HepG2 (cell line): Measurements from ENCODE around the gene ARAP1. TPM values are rescaled to one million over a fixed set of nuclear protein-coding genes. Genes with fewer than 3 reads are reported as not detected.

Experiments used
- HMG20B ChIP-seq: conservative IDR thresholded peaks from 2 replicates; pipeline ENCODE4 v1.6.1; 2016; ENCODE audit warnings: missing genetic modification reagents, missing compliant biosample characterization
- KDM2A ChIP-seq: sonication (generic); formaldehyde crosslinking; IDR thresholded peaks from 2 replicates; pipeline ENCODE4 v1.4.0; 2020; ENCODE audit warnings: low read depth, missing genetic modification reagents, borderline replicate concordance
- KDM6A ChIP-seq: IDR thresholded peaks from 2 replicates; pipeline ENCODE4 v1.6.1; 2016; ENCODE audit warnings: low read depth
- ZNF430 ChIP-seq: sonication (generic); formaldehyde crosslinking; IDR thresholded peaks from 2 replicates; pipeline ENCODE4 v1.9.0; 2021; ENCODE audit warnings: mild to moderate bottlenecking, missing genetic modification reagents
- polyA plus RNA-seq, 8 experiments: library from polyadenylated mRNA; depleted of rRNA in 3 of 8; stranded (reverse) in 7 of 8; unstranded in 1 of 8; fragments of >200 nt; fragmentation: Illumina TruSeq in 4 of 8; extraction: Trizol in 4 of 8; gene quantifications; 2 replicates each; pipeline versions ENCODE4 v1.2.1 to v1.2.3, GENCODE V29; 2011 to 2016; ENCODE audit warnings: low read depth in 4 of 8, missing spikeins in 1 of 8, mixed read lengths in 1 of 8; ENCODE audit not compliant: insufficient read depth in 1 of 8
- total RNA-seq, 5 experiments: library from RNA; depleted of rRNA; stranded (reverse); fragments of >200 nt; fragmentation: Illumina TruSeq; extraction: Trizol; gene quantifications; 2 replicates each; pipeline ENCODE4 v1.2.3, GENCODE V29; 2016; ENCODE audit warnings: low read depth in 1 of 5
- TF ChIP-seq, protein P1 (sequence below): sonication (generic); formaldehyde crosslinking; IDR thresholded peaks from 2 replicates; pipeline ENCODE4 v1.5.0; 2020; ENCODE audit warnings: mild to moderate bottlenecking, missing genetic modification reagents, borderline replicate concordance
- TF ChIP-seq, protein P2 (sequence below): sonication (generic); formaldehyde crosslinking; IDR thresholded peaks from 2 replicates; pipeline ENCODE4 v1.4.0; 2020; ENCODE audit warnings: low read depth, mild to moderate bottlenecking, missing genetic modification reagents
- TF ChIP-seq, protein P3 (sequence below): sonication (generic); formaldehyde crosslinking; IDR thresholded peaks from one replicate; pipeline ENCODE4 v1.5.1; 2020; ENCODE audit warnings: mild to moderate bottlenecking, missing genetic modification reagents; ENCODE audit errors: not compliant biosample characterization

Gene ARAP1
- total and polyA plus RNA-seq, 2 of the 13 experiments (the other 11 are each of a cell fraction or from before 2014, with no cell fraction given) = 43.2 to 55.5 TPM

- TF ChIP-seq, protein P1, sequence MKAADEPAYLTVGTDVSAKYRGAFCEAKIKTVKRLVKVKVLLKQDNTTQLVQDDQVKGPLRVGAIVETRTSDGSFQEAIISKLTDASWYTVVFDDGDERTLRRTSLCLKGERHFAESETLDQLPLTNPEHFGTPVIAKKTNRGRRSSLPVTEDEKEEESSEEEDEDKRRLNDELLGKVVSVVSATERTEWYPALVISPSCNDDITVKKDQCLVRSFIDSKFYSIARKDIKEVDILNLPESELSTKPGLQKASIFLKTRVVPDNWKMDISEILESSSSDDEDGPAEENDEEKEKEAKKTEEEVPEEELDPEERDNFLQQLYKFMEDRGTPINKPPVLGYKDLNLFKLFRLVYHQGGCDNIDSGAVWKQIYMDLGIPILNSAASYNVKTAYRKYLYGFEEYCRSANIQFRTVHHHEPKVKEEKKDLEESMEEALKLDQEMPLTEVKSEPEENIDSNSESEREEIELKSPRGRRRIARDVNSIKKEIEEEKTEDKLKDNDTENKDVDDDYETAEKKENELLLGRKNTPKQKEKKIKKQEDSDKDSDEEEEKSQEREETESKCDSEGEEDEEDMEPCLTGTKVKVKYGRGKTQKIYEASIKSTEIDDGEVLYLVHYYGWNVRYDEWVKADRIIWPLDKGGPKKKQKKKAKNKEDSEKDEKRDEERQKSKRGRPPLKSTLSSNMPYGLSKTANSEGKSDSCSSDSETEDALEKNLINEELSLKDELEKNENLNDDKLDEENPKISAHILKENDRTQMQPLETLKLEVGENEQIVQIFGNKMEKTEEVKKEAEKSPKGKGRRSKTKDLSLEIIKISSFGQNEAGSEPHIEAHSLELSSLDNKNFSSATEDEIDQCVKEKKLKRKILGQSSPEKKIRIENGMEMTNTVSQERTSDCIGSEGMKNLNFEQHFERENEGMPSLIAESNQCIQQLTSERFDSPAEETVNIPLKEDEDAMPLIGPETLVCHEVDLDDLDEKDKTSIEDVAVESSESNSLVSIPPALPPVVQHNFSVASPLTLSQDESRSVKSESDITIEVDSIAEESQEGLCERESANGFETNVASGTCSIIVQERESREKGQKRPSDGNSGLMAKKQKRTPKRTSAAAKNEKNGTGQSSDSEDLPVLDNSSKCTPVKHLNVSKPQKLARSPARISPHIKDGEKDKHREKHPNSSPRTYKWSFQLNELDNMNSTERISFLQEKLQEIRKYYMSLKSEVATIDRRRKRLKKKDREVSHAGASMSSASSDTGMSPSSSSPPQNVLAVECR (CRISPR knock-in tag) = no peak
- TF ChIP-seq, protein P2, sequence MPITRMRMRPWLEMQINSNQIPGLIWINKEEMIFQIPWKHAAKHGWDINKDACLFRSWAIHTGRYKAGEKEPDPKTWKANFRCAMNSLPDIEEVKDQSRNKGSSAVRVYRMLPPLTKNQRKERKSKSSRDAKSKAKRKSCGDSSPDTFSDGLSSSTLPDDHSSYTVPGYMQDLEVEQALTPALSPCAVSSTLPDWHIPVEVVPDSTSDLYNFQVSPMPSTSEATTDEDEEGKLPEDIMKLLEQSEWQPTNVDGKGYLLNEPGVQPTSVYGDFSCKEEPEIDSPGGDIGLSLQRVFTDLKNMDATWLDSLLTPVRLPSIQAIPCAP (CRISPR knock-in tag) = no peak
- TF ChIP-seq HMG20B (CRISPR knock-in tag) (no peak), ZNF430 (CRISPR knock-in tag) (no peak), KDM6A (CRISPR knock-in tag) (no peak), KDM2A (CRISPR knock-in tag) (no peak)
- TF ChIP-seq, protein P3, sequence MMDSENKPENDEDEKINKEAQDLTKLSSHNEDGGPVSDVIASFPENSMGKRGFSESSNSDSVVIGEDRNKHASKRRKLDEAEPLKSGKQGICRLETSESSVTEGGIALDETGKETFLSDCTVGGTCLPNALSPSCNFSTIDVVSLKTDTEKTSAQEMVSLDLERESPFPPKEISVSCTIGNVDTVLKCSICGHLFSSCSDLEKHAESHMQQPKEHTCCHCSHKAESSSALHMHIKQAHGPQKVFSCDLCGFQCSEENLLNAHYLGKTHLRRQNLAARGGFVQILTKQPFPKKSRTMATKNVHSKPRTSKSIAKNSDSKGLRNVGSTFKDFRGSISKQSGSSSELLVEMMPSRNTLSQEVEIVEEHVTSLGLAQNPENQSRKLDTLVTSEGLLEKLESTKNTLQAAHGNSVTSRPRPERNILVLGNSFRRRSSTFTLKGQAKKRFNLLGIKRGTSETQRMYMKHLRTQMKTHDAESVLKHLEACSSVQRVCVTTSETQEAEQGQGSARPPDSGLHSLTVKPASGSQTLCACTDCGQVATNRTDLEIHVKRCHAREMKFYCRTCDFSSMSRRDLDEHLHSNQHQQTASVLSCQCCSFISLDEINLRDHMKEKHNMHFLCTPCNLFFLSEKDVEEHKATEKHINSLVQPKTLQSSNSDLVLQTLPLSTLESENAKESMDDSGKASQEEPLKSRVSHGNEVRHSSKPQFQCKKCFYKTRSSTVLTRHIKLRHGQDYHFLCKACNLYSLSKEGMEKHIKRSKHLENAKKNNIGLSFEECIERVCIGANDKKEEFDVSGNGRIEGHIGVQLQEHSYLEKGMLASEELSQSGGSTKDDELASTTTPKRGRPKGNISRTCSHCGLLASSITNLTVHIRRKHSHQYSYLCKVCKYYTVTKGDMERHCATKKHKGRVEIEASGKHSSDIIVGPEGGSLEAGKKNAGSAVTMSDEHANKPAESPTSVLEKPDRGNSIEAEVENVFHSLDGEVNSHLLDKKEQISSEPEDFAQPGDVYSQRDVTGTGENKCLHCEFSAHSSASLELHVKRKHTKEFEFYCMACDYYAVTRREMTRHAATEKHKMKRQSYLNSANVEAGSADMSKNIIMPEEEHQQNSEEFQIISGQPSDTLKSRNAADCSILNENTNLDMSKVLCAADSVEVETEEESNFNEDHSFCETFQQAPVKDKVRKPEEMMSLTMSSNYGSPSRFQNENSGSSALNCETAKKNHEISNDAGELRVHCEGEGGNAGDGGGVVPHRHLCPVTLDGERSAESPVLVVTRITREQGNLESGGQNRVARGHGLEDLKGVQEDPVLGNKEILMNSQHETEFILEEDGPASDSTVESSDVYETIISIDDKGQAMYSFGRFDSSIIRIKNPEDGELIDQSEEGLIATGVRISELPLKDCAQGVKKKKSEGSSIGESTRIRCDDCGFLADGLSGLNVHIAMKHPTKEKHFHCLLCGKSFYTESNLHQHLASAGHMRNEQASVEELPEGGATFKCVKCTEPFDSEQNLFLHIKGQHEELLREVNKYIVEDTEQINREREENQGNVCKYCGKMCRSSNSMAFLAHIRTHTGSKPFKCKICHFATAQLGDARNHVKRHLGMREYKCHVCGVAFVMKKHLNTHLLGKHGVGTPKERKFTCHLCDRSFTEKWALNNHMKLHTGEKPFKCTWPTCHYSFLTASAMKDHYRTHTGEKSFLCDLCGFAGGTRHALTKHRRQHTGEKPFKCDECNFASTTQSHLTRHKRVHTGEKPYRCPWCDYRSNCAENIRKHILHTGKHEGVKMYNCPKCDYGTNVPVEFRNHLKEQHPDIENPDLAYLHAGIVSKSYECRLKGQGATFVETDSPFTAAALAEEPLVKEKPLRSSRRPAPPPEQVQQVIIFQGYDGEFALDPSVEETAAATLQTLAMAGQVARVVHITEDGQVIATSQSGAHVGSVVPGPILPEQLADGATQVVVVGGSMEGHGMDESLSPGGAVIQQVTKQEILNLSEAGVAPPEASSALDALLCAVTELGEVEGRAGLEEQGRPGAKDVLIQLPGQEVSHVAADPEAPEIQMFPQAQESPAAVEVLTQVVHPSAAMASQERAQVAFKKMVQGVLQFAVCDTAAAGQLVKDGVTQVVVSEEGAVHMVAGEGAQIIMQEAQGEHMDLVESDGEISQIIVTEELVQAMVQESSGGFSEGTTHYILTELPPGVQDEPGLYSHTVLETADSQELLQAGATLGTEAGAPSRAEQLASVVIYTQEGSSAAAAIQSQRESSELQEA (CRISPR knock-in tag) = no peak
These were observed 33.1 kb downstream of the ARAP1 start (continued) for GRCh38 chr11:72719144-72719543.
